ENCODE results near the gene VPS33B. TPM values are rescaled to one million over a fixed set of nuclear protein-coding genes. Genes with fewer than 3 reads are reported as not detected.
A peak's percentile ranks its signal among the peaks of the same experiment; 100 is the strongest.

Gene VPS33B
- polyA plus RNA-seq, 3 donors, result 17.9 to 21.7 (median 18.0) TPM

GRCh38 chr15:90956274-90957030 lies 65.9 kb downstream of the VPS33B start:
- peak in 9 of 11 donors; percentile 48 to 81 (median 73) for DNase-seq (ENCODE audit: extremely low read depth in 1 of 11, low read depth in 9 of 11, low spot score in 4 of 11)

- no peak for DNase-seq (ENCODE audit: extremely low read depth in 1 of 11, low read depth in 9 of 11, low spot score in 4 of 11)
Observed at GRCh38 chr15:90955624-90956273, 66.6 kb downstream of the VPS33B start.

GRCh38 chr15:90954712-90955623 lies 67.4 kb downstream of the VPS33B start, which contains the start of gene RCCD1:
Gene RCCD1, plus strand, starts transcription at chr15:90954884. Its CDS starts 1,851 bp downstream, at chr15:90956735.
- peak in 10 of 11 donors; percentile 68 to 94 (median 88) for DNase-seq (ENCODE audit: extremely low read depth in 1 of 11, low read depth in 9 of 11, low spot score in 4 of 11)

GRCh38 chr15:90953947-90954711 lies 68.3 kb downstream of the VPS33B start:
- no peak for DNase-seq (ENCODE audit: extremely low read depth in 1 of 11, low read depth in 9 of 11, low spot score in 4 of 11)

GRCh38 chr15:90952901-90953677 lies 69.3 kb downstream of the VPS33B start:
- DNase-seq (ENCODE audit: extremely low read depth in 1 of 11, low read depth in 9 of 11, low spot score in 4 of 11), result no peak

GRCh38 chr15:90950676-90951075 lies 71.7 kb downstream of the VPS33B start:
- no peak for DNase-seq (ENCODE audit: extremely low read depth in 1 of 11, low read depth in 9 of 11, low spot score in 4 of 11)

GRCh38 chr15:90949979-90950675 lies 72.3 kb downstream of the VPS33B start:
- no peak for DNase-seq (ENCODE audit: extremely low read depth in 1 of 11, low read depth in 9 of 11, low spot score in 4 of 11)

Other genes with a start within 250 kb of the VPS33B start
- 10 to 100 TPM; 35.5 to 51.2 (median 51.0) TPM for gene FURIN, start 154.0 kb downstream of the VPS33B start, polyA plus RNA-seq (ENCODE audit: insufficient read length in 3 of 3)
- 10 to 100 TPM; 11.3 to 20.4 (median 18.9) TPM for gene FES, start 138.1 kb downstream of the VPS33B start, polyA plus RNA-seq (ENCODE audit: insufficient read length in 3 of 3)
- 10 to 100 TPM; 43.5 to 57.4 (median 51.8) TPM for gene MAN2A2, start 119.3 kb downstream of the VPS33B start, polyA plus RNA-seq (ENCODE audit: insufficient read length in 3 of 3)
- gene HDDC3, start 90.0 kb downstream of the VPS33B start, polyA plus RNA-seq (ENCODE audit: insufficient read length in 3 of 3), result 10 to 100 TPM; 15.6 to 21.0 (median 19.7) TPM
- 10 to 100 TPM; 61.1 to 75.0 (median 71.4) TPM for gene UNC45A, start 87.3 kb downstream of the VPS33B start, polyA plus RNA-seq (ENCODE audit: insufficient read length in 3 of 3)
- 10 to 100 TPM; 13.8 to 18.9 (median 16.5) TPM for gene RCCD1, start 67.7 kb downstream of the VPS33B start, polyA plus RNA-seq (ENCODE audit: insufficient read length in 3 of 3)
- 10 to 100 TPM; 60.8 to 92.6 (median 92.0) TPM for gene PRC1, start 28.1 kb downstream of the VPS33B start, polyA plus RNA-seq (ENCODE audit: insufficient read length in 3 of 3)
- gene SV2B, start 77.7 kb upstream of the VPS33B start, polyA plus RNA-seq (ENCODE audit: insufficient read length in 3 of 3), result 1 to 10 TPM in 1 of 3 donors, under 1 TPM in 2; 0.50 to 1.8 (median 0.88) TPM

Data from renal cortex interstitium (tissue), 11 donors.